ENCODE results near the gene ELAC2. TPM values are rescaled to one million over a fixed set of nuclear protein-coding genes. Genes with fewer than 3 reads are reported as not detected.

The ELAC2 gene
- total RNA-seq, 2 experiments from 2014 or later = 51.6 to 53.3 TPM

DNA sequence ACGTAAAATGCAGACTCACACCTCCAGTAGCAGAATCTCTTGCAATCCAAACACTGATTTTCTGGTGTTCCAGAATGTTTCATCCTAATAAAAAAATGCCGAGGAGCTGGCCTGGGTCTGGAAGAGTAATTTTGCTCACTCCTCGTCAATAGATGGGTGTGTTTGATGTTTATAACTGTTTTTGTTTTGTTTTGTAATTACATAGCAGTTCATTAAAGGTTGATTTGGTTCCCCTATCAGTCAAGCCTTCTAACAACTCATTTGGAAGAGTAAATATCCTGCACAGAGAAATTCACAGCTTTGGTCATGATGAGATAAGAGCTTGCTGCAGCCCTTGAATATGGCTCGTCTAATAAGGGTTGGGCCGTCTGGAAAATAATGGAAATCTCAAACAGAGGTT is 36.8 kb upstream of the ELAC2 start:
- H3K4me1 ChIP-seq (ENCODE audit: insufficient read depth, low read length) = no peaks in the 10 kb centered on the region
- H3K36me3 Mint-ChIP-seq (ENCODE audit: low read depth) = no peaks in the 10 kb centered on the region
- H3K27ac ChIP-seq (ENCODE audit: low read depth in 1 of 2, low read length in 2 of 2) = no peak overlapping the region
- DNase-seq (no peak), ATAC-seq (ENCODE audit: poor library complexity) (no peak)
- no peak overlapping the region for H3K4me3 Mint-ChIP-seq
- no peaks in the 10 kb centered on the region for H3K4me1 Mint-ChIP-seq (ENCODE audit: low read depth)
- no peaks in the 10 kb centered on the region for H3K9me3 ChIP-seq (ENCODE audit: control insufficient read depth in 1 of 2, insufficient read depth in 1 of 2, low read length in 2 of 2)
- H3K36me3 ChIP-seq (ENCODE audit: insufficient read depth, low read length) = no peaks in the 10 kb centered on the region
- H3K4me3 ChIP-seq (ENCODE audit: low read length) = no peak overlapping the region
- intact Hi-C loops (cut with DNase I, micrococcal nuclease) = no loop called here
- no peaks in the 10 kb centered on the region for H3K9me3 Mint-ChIP-seq
- H3K27me3 Mint-ChIP-seq = peaks cover 20% of the 10 kb centered on the region
- ChIA-PET POLR2A (no interaction called here), CTCF (no interaction called here)
- TF ChIP-seq CTCF (IDR thresholded peaks at IDR 0.05) = no peak
- no peak overlapping the region for H3K27ac Mint-ChIP-seq
- H3K27me3 ChIP-seq (ENCODE audit: control insufficient read depth in 1 of 2, insufficient read depth in 2 of 2, low read length in 2 of 2) = no peaks in the 10 kb centered on the region

DNA sequence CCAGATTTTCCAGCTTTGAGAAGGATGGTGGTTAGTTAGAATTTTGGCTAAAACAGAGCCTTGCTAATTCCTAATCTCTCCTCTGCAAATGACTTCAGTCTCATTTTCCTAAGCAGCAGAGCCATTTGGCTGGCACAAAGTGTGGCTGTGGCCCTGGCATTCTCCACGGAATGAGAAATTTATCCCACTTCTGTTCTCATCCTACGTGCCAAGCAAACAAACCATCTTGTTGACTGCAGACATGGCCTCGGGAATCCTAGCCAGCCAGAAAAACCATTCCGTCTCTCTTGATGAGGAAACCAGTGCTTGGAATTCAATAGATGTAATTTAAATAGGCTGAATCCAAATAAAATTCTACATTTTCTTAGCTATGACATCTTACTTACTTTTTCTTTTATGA is 34.1 kb upstream of the ELAC2 start:
- no peak for TF ChIP-seq CTCF (IDR thresholded peaks at IDR 0.05)
- Mint-ChIP-seq H3K4me1 (ENCODE audit: low read depth) (no peaks in the 10 kb centered on the region), H3K27ac (no peak overlapping the region), H3K27me3 (peaks cover 20% of the 10 kb centered on the region), H3K9me3 (no peaks in the 10 kb centered on the region), H3K36me3 (ENCODE audit: low read depth) (no peaks in the 10 kb centered on the region), H3K4me3 (no peak overlapping the region)
- Histone ChIP-seq H3K4me1 (ENCODE audit: insufficient read depth, low read length) (no peaks in the 10 kb centered on the region), H3K36me3 (ENCODE audit: insufficient read depth, low read length) (no peaks in the 10 kb centered on the region), H3K4me3 (ENCODE audit: low read length) (no peak overlapping the region), H3K27me3 (ENCODE audit: control insufficient read depth in 1 of 2, insufficient read depth in 2 of 2, low read length in 2 of 2) (no peaks in the 10 kb centered on the region), H3K27ac (ENCODE audit: low read depth in 1 of 2, low read length in 2 of 2) (no peak overlapping the region), H3K9me3 (ENCODE audit: control insufficient read depth in 1 of 2, insufficient read depth in 1 of 2, low read length in 2 of 2) (no peaks in the 10 kb centered on the region)
- DNase-seq (no peak), ATAC-seq (ENCODE audit: poor library complexity) (no peak)
- CTCF ChIA-PET = no interaction called here
- POLR2A ChIA-PET = no interaction called here
- intact Hi-C loops (cut with DNase I, micrococcal nuclease) = no loop called here

DNA sequence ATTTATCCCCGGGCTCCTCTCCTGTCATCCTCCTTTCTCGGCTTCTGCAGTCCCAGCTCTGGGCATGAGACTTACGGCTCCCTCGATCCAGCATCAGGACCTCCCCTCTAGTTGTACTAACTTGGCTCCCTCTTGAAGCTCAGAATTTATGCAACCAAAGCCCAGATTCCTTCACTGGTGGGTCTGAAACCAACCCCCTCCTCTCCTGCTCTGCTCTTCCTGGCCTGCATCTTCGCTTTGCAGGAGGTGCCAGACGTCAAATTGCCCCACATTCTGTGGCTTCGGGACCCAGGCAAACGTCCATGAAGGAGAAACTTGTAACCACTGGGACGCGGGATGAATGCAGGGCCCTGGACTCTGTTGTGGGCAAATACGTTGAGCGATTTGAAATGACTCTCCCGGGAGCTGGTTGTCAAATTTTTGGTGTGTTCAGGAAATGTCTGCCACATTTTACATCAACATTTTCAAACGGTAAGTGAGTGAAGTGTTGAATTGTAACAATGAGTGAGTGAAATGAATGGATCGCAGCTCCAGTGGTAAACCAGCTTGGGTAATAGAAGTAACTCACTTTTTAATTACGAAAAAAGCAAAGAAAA is 29.3 kb upstream of the ELAC2 start:
- Mint-ChIP-seq H3K27me3 (peaks cover 36% of the 10 kb centered on the region), H3K4me1 (ENCODE audit: low read depth) (no peaks in the 10 kb centered on the region), H3K27ac (no peak overlapping the region), H3K4me3 (no peak overlapping the region), H3K36me3 (ENCODE audit: low read depth) (no peaks in the 10 kb centered on the region), H3K9me3 (no peaks in the 10 kb centered on the region)
- Histone ChIP-seq H3K4me3 (ENCODE audit: low read length) (no peak overlapping the region), H3K36me3 (ENCODE audit: insufficient read depth, low read length) (no peaks in the 10 kb centered on the region), H3K9me3 (ENCODE audit: control insufficient read depth in 1 of 2, insufficient read depth in 1 of 2, low read length in 2 of 2) (no peaks in the 10 kb centered on the region), H3K27ac (ENCODE audit: low read depth in 1 of 2, low read length in 2 of 2) (no peak overlapping the region), H3K4me1 (ENCODE audit: insufficient read depth, low read length) (no peaks in the 10 kb centered on the region), H3K27me3 (ENCODE audit: control insufficient read depth in 1 of 2, insufficient read depth in 2 of 2, low read length in 2 of 2) (peaks cover 2 to 5% of the 10 kb centered on the region in 2 experiments)
- DNase-seq (no peak), ATAC-seq (ENCODE audit: poor library complexity) (no peak)
- CTCF ChIA-PET = no interaction called here
- intact Hi-C loops (cut with DNase I, micrococcal nuclease) = no loop called here
- POLR2A ChIA-PET = no interaction called here
- no peak for TF ChIP-seq CTCF (IDR thresholded peaks at IDR 0.05)
